ENCODE results near the gene EIF3F.

GRCh38 chr11:8039530-8040260, 52.6 kb downstream of the EIF3F start:
- TF ChIP-seq CTCF (IDR thresholded peaks at IDR 0.05) (no peak), POLR2A (IDR thresholded peaks at IDR 0.05) (no peak)

All from Peyer's patch (tissue), 4 donors.